ENCODE results near the gene IFITM2.

DNA sequence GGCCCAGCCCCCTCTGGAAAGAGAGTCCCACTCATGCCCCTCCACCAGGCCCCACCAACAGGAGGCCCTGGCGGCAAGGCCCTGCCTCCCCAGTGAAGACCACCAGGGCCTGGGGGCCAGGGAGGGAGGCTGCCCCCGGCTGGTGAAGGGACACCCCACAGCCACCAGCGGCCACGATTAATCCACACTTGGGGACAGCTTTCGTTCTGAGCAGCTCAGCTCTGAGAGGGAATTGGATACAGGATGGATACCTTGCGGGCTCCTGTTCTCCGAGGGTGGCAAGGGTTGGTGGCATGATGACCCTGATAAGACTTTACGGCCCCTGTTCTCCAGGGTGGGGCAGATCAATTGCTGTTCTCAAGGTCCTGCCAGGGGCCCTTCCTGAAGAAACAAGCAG lies 36.3 kb upstream of the IFITM2 start:
- TF ChIP-seq, protein P1, sequence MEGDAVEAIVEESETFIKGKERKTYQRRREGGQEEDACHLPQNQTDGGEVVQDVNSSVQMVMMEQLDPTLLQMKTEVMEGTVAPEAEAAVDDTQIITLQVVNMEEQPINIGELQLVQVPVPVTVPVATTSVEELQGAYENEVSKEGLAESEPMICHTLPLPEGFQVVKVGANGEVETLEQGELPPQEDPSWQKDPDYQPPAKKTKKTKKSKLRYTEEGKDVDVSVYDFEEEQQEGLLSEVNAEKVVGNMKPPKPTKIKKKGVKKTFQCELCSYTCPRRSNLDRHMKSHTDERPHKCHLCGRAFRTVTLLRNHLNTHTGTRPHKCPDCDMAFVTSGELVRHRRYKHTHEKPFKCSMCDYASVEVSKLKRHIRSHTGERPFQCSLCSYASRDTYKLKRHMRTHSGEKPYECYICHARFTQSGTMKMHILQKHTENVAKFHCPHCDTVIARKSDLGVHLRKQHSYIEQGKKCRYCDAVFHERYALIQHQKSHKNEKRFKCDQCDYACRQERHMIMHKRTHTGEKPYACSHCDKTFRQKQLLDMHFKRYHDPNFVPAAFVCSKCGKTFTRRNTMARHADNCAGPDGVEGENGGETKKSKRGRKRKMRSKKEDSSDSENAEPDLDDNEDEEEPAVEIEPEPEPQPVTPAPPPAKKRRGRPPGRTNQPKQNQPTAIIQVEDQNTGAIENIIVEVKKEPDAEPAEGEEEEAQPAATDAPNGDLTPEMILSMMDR (IDR thresholded peaks at IDR 0.05): no peak
- TF ChIP-seq POLR2A (IDR thresholded peaks at IDR 0.05): no peak

Data from uterus (tissue), 2 donors.